GM18861 (cell line): ENCODE data around the gene GBF1.
A peak's percentile ranks its signal among the peaks of the same experiment; 100 is the strongest.
"Not testable (repeated sequence)": the region's sequence is repeated elsewhere in the genome, so short reads cannot be mapped to it uniquely, and the experiment has no call there.

ENCODE experiments used
- ATAC-seq: cut with Tn5 transposase; IDR thresholded peaks from one replicate; pipeline ENCODE4 v1.9.1; 2021; ENCODE audit not compliant: unreplicated experiment

Gene GBF1

GRCh38 chr10:102245082-102245931 is at the start of gene GBF1:
Gene GBF1 (plus strand): TSS chr10:102245532. CDS start chr10:102258939, 13,407 bp downstream.
- peak; percentile 86 for ATAC-seq

GRCh38 chr10:102196893-102197292 is 48.4 kb upstream of the GBF1 start:
- ATAC-seq: no peak

- no peak for ATAC-seq
These were observed 47.3 kb upstream of the GBF1 start for GRCh38 chr10:102198027-102198426.

- ATAC-seq: no peak
These were observed 44.3 kb upstream of the GBF1 start for GRCh38 chr10:102200751-102201640.

GRCh38 chr10:102202386-102202785 is 42.9 kb upstream of the GBF1 start:
- no peak for ATAC-seq

- ATAC-seq: no peak
These were observed 36.9 kb upstream of the GBF1 start for GRCh38 chr10:102208311-102209035.

- ATAC-seq: no peak
These were observed 33.6 kb upstream of the GBF1 start for GRCh38 chr10:102211615-102212299.

- not testable (repeated sequence) for ATAC-seq
These were observed 31.7 kb upstream of the GBF1 start for GRCh38 chr10:102213599-102213998.

GRCh38 chr10:102219370-102219769 is 26.0 kb upstream of the GBF1 start:
- ATAC-seq: no peak

- ATAC-seq: no peak
These were observed 24.7 kb upstream of the GBF1 start for GRCh38 chr10:102220612-102221011.

- no peak for ATAC-seq
These were observed 22.5 kb upstream of the GBF1 start for GRCh38 chr10:102222797-102223196.

GRCh38 chr10:102225646-102226541 is 19.4 kb upstream of the GBF1 start, which contains the start of gene ELOVL3:
Gene ELOVL3 (plus strand): TSS chr10:102226299. CDS start chr10:102226549, 250 bp downstream.
- ATAC-seq: peak; percentile 87

- no peak for ATAC-seq
These were observed 18.8 kb upstream of the GBF1 start for GRCh38 chr10:102226542-102226870.

GRCh38 chr10:102227050-102227449 is 18.3 kb upstream of the GBF1 start:
- no peak for ATAC-seq

GRCh38 chr10:102229810-102230263 is 15.5 kb upstream of the GBF1 start:
- peak; percentile 38 for ATAC-seq

- ATAC-seq: no peak
These were observed 15.0 kb upstream of the GBF1 start for GRCh38 chr10:102230264-102230860.

GRCh38 chr10:102230861-102231356 is 14.4 kb upstream of the GBF1 start:
- ATAC-seq: no peak

GRCh38 chr10:102231357-102232318 is 13.7 kb upstream of the GBF1 start:
- ATAC-seq: no peak
